Measurements from ENCODE around the gene MLIP.

Gene MLIP

DNA sequence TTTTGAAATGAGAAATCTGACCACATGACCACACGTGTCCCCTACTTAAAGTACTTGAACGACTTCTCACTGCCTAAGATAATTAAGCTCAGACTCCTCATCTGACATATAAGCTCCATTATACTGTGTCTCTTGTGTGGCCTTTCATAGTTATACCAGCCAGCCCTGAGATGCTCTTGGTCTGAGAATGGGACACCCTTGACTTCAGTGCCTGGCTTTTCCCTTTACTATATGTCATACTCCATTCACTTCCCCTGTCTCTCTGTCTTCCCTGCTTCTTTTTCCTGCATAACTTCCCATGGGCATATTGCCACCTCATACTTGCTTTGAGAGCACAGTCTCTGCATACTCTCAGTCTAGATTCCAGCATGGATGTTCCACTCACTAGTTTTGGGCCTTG lies 143.6 kb downstream of the MLIP start:
- CTCF ChIA-PET, result no interaction called here
- TF ChIP-seq FOXK2 (IDR thresholded peaks at IDR 0.05), result no peak
- no peak for TF ChIP-seq FOXA1 (IDR thresholded peaks at IDR 0.05)
- TF ChIP-seq L3MBTL2 (conservative IDR thresholded peaks at IDR 0.05), result no peak
- no peak for TF ChIP-seq CTBP1 (IDR thresholded peaks at IDR 0.05; ENCODE audit: borderline replicate concordance)
- no peak for TF ChIP-seq TARDBP (IDR thresholded peaks at IDR 0.05)
- TF ChIP-seq ELF4 (IDR thresholded peaks at IDR 0.05), result no peak
- TF ChIP-seq NFRKB (IDR thresholded peaks at IDR 0.05), result no peak
- TF ChIP-seq ARNT (IDR thresholded peaks at IDR 0.05), result no peak
- TF ChIP-seq FOXM1 (IDR thresholded peaks at IDR 0.05; ENCODE audit: borderline replicate concordance), result no peak
- no peak for TF ChIP-seq SP1 (IDR thresholded peaks at IDR 0.05)
- no peak for TF ChIP-seq SUZ12 (IDR thresholded peaks at IDR 0.05)
- no peak for TF ChIP-seq HDGF (IDR thresholded peaks at IDR 0.05; ENCODE audit: borderline replicate concordance)
- no peak for TF ChIP-seq LEF1 (IDR thresholded peaks at IDR 0.05; ENCODE audit: borderline replicate concordance)
- TF ChIP-seq, protein P1, sequence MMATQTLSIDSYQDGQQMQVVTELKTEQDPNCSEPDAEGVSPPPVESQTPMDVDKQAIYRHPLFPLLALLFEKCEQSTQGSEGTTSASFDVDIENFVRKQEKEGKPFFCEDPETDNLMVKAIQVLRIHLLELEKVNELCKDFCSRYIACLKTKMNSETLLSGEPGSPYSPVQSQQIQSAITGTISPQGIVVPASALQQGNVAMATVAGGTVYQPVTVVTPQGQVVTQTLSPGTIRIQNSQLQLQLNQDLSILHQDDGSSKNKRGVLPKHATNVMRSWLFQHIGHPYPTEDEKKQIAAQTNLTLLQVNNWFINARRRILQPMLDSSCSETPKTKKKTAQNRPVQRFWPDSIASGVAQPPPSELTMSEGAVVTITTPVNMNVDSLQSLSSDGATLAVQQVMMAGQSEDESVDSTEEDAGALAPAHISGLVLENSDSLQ (IDR thresholded peaks at IDR 0.05), result no peak
- no peak for TF ChIP-seq BHLHE40 (IDR thresholded peaks at IDR 0.05; ENCODE audit: borderline replicate concordance)
- no peak for TF ChIP-seq ZNF384 (IDR thresholded peaks at IDR 0.05)
- DNase-seq (ENCODE audit: extremely low spot score), result no peak
- POLR2A ChIA-PET, result no interaction called here

DNA sequence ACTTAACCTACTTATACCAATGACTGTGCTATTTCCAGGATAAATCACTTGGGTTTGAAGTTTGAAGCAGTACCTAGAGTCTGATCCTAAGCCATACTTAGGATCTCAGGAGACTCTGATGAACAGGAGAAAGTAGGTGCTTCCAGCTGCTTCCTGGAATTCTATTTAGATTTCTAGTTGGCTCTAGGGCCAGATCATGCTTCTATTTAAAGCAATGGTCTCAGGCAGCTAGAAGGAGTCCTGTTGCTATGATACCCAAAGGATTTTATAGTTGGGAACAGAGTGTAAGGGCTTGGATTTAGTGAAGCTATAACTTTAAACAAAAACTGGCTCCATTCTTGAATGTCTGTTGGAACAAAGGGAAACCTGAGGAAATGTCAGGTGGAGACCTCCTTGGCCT lies 144.6 kb downstream of the MLIP start:
- ChIA-PET POLR2A (no interaction called here), CTCF (interaction anchor here (0.8 kb wide), 1 partner anchor 11 kb away, joined by 4 read pairs; no protein-coding TSS in a partner anchor)
- TF ChIP-seq FOXK2 (IDR thresholded peaks at IDR 0.05) (no peak), FOXA1 (IDR thresholded peaks at IDR 0.05) (no peak), HDGF (IDR thresholded peaks at IDR 0.05; ENCODE audit: borderline replicate concordance) (no peak), SUZ12 (IDR thresholded peaks at IDR 0.05) (no peak), L3MBTL2 (conservative IDR thresholded peaks at IDR 0.05) (no peak), ELF4 (IDR thresholded peaks at IDR 0.05) (no peak), TARDBP (IDR thresholded peaks at IDR 0.05) (no peak), BHLHE40 (IDR thresholded peaks at IDR 0.05; ENCODE audit: borderline replicate concordance) (no peak), LEF1 (IDR thresholded peaks at IDR 0.05; ENCODE audit: borderline replicate concordance) (no peak), FOXM1 (IDR thresholded peaks at IDR 0.05; ENCODE audit: borderline replicate concordance) (no peak), ARNT (IDR thresholded peaks at IDR 0.05) (no peak), NFRKB (IDR thresholded peaks at IDR 0.05) (no peak), SP1 (IDR thresholded peaks at IDR 0.05) (no peak), ZNF384 (IDR thresholded peaks at IDR 0.05) (no peak), CTBP1 (IDR thresholded peaks at IDR 0.05; ENCODE audit: borderline replicate concordance) (no peak)
- TF ChIP-seq, protein P1 (IDR thresholded peaks at IDR 0.05), result no peak
- no peak for DNase-seq (ENCODE audit: extremely low spot score)

DNA sequence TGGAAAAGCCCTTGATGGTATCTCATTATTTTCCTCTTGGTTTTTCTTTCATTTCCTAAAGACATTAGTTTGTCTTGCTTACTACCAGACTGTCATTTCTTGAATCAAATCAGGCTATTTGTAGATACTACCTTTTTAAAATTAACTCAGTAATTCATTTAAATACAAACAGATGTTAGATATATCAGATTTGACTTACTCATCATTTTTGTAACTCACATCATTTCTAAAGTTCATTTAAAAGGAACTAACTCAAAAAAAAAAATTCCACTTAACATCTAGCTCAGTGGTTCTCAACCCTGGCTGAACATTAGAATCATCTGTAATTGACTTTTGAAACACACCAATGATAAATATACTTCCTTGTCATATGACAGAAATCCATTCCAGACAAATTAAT lies 148.8 kb downstream of the MLIP start:
- POLR2A ChIA-PET, result no interaction called here
- DNase-seq (ENCODE audit: extremely low spot score), result no peak
- TF ChIP-seq ELF4 (IDR thresholded peaks at IDR 0.05) (no peak), BHLHE40 (IDR thresholded peaks at IDR 0.05; ENCODE audit: borderline replicate concordance) (no peak), NFRKB (IDR thresholded peaks at IDR 0.05) (no peak), SUZ12 (IDR thresholded peaks at IDR 0.05) (no peak), ARNT (IDR thresholded peaks at IDR 0.05) (no peak), SP1 (IDR thresholded peaks at IDR 0.05) (no peak), LEF1 (IDR thresholded peaks at IDR 0.05; ENCODE audit: borderline replicate concordance) (no peak), TARDBP (IDR thresholded peaks at IDR 0.05) (no peak), ZNF384 (IDR thresholded peaks at IDR 0.05) (no peak), FOXM1 (IDR thresholded peaks at IDR 0.05; ENCODE audit: borderline replicate concordance) (no peak), FOXA1 (IDR thresholded peaks at IDR 0.05) (no peak), CTBP1 (IDR thresholded peaks at IDR 0.05; ENCODE audit: borderline replicate concordance) (no peak), L3MBTL2 (conservative IDR thresholded peaks at IDR 0.05) (no peak), HDGF (IDR thresholded peaks at IDR 0.05; ENCODE audit: borderline replicate concordance) (no peak), FOXK2 (IDR thresholded peaks at IDR 0.05) (no peak)
- TF ChIP-seq, protein P1 (IDR thresholded peaks at IDR 0.05), result no peak
- CTCF ChIA-PET, result no interaction called here

DNA sequence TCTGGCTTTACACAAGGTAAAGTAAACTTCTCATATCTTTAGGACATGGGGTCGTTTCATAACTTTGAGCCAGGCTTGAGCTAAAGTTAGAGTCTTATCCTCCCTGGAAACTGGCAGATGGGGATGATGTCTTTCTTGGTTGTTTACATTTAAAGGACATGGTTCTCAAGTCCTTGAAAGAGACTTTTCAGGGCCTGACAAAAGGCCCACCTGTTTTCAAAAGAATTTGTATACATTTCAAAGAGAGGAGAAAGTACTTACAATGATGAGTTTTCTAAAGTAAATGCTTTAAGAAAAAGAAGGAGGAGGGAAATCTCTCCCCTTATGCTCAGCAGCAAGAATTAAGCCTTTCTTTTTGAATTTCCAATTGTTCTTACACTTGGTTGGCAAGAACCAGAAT lies 151.3 kb downstream of the MLIP start:
- ChIA-PET POLR2A (no interaction called here), CTCF (no interaction called here)
- TF ChIP-seq FOXM1 (IDR thresholded peaks at IDR 0.05; ENCODE audit: borderline replicate concordance) (no peak), BHLHE40 (IDR thresholded peaks at IDR 0.05; ENCODE audit: borderline replicate concordance) (no peak)
- DNase-seq (ENCODE audit: extremely low spot score), result no peak

DNA sequence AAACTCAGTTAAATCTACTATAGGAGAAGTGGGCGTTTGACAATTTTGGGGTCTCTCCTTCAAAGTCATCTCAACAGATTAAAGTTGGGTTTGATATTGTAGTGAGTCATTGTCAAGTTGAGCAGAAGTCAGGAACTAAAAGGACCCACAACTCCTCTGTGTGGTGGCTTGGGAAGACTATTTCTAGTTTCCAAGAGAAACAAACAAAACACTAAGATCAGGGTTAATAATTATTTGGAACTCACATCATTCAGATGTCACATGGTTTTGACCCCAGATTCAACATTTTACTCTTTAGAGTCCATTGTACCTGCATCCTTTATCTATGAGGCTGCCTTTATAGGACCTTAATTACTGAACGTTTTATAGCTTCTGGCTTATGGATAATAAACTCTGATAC lies 151.7 kb downstream of the MLIP start:
- CTCF ChIA-PET, result no interaction called here
- POLR2A ChIA-PET, result no interaction called here
- DNase-seq (ENCODE audit: extremely low spot score), result no peak
- TF ChIP-seq L3MBTL2 (conservative IDR thresholded peaks at IDR 0.05) (no peak), SUZ12 (IDR thresholded peaks at IDR 0.05) (no peak), ARNT (IDR thresholded peaks at IDR 0.05) (no peak), SP1 (IDR thresholded peaks at IDR 0.05) (no peak), CTBP1 (IDR thresholded peaks at IDR 0.05; ENCODE audit: borderline replicate concordance) (no peak), FOXK2 (IDR thresholded peaks at IDR 0.05) (no peak), BHLHE40 (IDR thresholded peaks at IDR 0.05; ENCODE audit: borderline replicate concordance) (no peak), NFRKB (IDR thresholded peaks at IDR 0.05) (no peak), TARDBP (IDR thresholded peaks at IDR 0.05) (no peak), FOXA1 (IDR thresholded peaks at IDR 0.05) (no peak), ELF4 (IDR thresholded peaks at IDR 0.05) (no peak), LEF1 (IDR thresholded peaks at IDR 0.05; ENCODE audit: borderline replicate concordance) (no peak), ZNF384 (IDR thresholded peaks at IDR 0.05) (no peak), HDGF (IDR thresholded peaks at IDR 0.05; ENCODE audit: borderline replicate concordance) (no peak), FOXM1 (IDR thresholded peaks at IDR 0.05; ENCODE audit: borderline replicate concordance) (no peak)
- TF ChIP-seq, protein P1 (IDR thresholded peaks at IDR 0.05), result no peak
